Type B pancreatic cell (in vitro differentiated cells): ENCODE data around the gene OVOL3. TPM values are rescaled to one million over a fixed set of nuclear protein-coding genes. Genes with fewer than 3 reads are reported as not detected.

Source experiments
- DNase-seq: peaks from one replicate; pipeline ENCODE4 v3.0.0; 2021; ENCODE audit warnings: mixed read lengths; ENCODE audit not compliant: unreplicated experiment; ENCODE audit errors: extremely low spot score
- H3K27ac Mint-ChIP-seq: 2 replicates; pipeline ENCODE4 v1.8.0; 2021; ENCODE audit warnings: mild to moderate bottlenecking, mixed read lengths
- H3K27me3 Mint-ChIP-seq: 2 replicates; pipeline ENCODE4 v1.8.0; 2021; ENCODE audit warnings: mixed read lengths
- H3K36me3 Mint-ChIP-seq: 2 replicates; pipeline ENCODE4 v1.8.0; 2021; ENCODE audit warnings: mixed read lengths
- H3K4me1 Mint-ChIP-seq: one replicate; pipeline ENCODE4 v1.8.0; 2021; ENCODE audit warnings: mixed read lengths; ENCODE audit not compliant: unreplicated experiment
- H3K4me3 Mint-ChIP-seq: 2 replicates; pipeline ENCODE4 v1.8.0; 2021; ENCODE audit warnings: mild to moderate bottlenecking, mixed read lengths
- H3K9me3 Mint-ChIP-seq: 2 replicates; pipeline ENCODE4 v1.8.0; 2021; ENCODE audit warnings: mixed read lengths
- CTCF ChIP-seq: fragments of 200-600 bp; sonication (generic); conservative IDR thresholded peaks from 2 replicates; pipeline ENCODE4 v1.5.0; 2021; ENCODE audit warnings: antibody characterized with exemption, mild to moderate bottlenecking
- total RNA-seq: library from RNA; stranded (reverse); gene quantifications from 2 replicates; pipeline ENCODE4 v1.2.1, GENCODE V29; 2021; ENCODE audit warnings: low replicate concordance

The OVOL3 gene
- total RNA-seq, 1 donor from 2014 or later, result not detected

GRCh38 chr19:36108684-36109083 is 2.3 kb upstream of the OVOL3 start:
- Mint-ChIP-seq H3K4me1 (peaks cover 2% of the 10 kb centered on the region), H3K4me3 (no peak overlapping the region), H3K27ac (no peak overlapping the region), H3K9me3 (no peaks in the 10 kb centered on the region), H3K27me3 (no peaks in the 10 kb centered on the region), H3K36me3 (peaks cover 4% of the 10 kb centered on the region)
- DNase-seq, result no peak
- TF ChIP-seq CTCF, result no peak

- no peak for TF ChIP-seq CTCF
- Mint-ChIP-seq H3K9me3 (no peaks in the 10 kb centered on the region), H3K4me3 (no peak overlapping the region), H3K36me3 (peaks cover 9% of the 10 kb centered on the region), H3K27ac (no peak overlapping the region), H3K4me1 (peaks cover 11% of the 10 kb centered on the region), H3K27me3 (peaks cover 3% of the 10 kb centered on the region)
- DNase-seq, result no peak
Observed at GRCh38 chr19:36111200-36111539, 227 bp downstream of the OVOL3 start.

GRCh38 chr19:36112678-36113077 is 1.7 kb downstream of the OVOL3 start:
- H3K4me1 Mint-ChIP-seq, result peaks cover 17% of the 10 kb centered on the region
- no peak for DNase-seq
- no peaks in the 10 kb centered on the region for H3K9me3 Mint-ChIP-seq
- TF ChIP-seq CTCF, result no peak
- no peak overlapping the region for H3K27ac Mint-ChIP-seq
- H3K36me3 Mint-ChIP-seq, result peaks cover 9% of the 10 kb centered on the region
- H3K4me3 Mint-ChIP-seq, result peak overlapping the region; percentile 80
- peaks cover 3% of the 10 kb centered on the region for H3K27me3 Mint-ChIP-seq

- Mint-ChIP-seq H3K27ac (peak overlapping the region; percentile 97), H3K4me3 (peak overlapping the region; percentile 95), H3K9me3 (no peaks in the 10 kb centered on the region), H3K36me3 (peaks cover 13% of the 10 kb centered on the region), H3K4me1 (peaks cover 21% of the 10 kb centered on the region), H3K27me3 (peaks cover 3% of the 10 kb centered on the region)
- TF ChIP-seq CTCF, result no peak
- no peak for DNase-seq
Observed at GRCh38 chr19:36113425-36113824, 2.5 kb downstream of the OVOL3 start.

GRCh38 chr19:36113894-36114720 is 3.2 kb downstream of the OVOL3 start:
- peak overlapping the region; percentile 97 for H3K27ac Mint-ChIP-seq

More at GRCh38 chr19:36113894-36114720, 3.2 kb downstream of the OVOL3 start:
- Mint-ChIP-seq H3K9me3 (no peaks in the 10 kb centered on the region), H3K4me1 (peaks cover 21% of the 10 kb centered on the region), H3K4me3 (peak overlapping the region; percentile 95), H3K36me3 (peaks cover 13% of the 10 kb centered on the region), H3K27me3 (peaks cover 3% of the 10 kb centered on the region)
- TF ChIP-seq CTCF, result peak; percentile 32
- DNase-seq, result no peak
